Uterus (tissue), 2 donors: ENCODE measurements around the gene HOXA3.

Source experiments
- CTCF ChIP-seq, 4 experiments: fragments of 200-600 bp in 2 of 4; fragments of 450-650 bp in 2 of 4; sonication (generic) in 2 of 4; IDR thresholded peaks; one replicate each; pipeline ENCODE4 v1.5.1; 2016 to 2019; ENCODE audit warnings: antibody characterized with exemption in 4 of 4, mild to moderate bottlenecking in 2 of 4, moderate library complexity in 1 of 4
- POLR2A ChIP-seq, 2 donors: fragments of 450-650 bp; IDR thresholded peaks; one replicate each; pipeline ENCODE4 v1.6.1; 2016; ENCODE audit warnings: antibody characterized with exemption in 2 of 2, mild to moderate bottlenecking in 1 of 2, moderate library complexity in 1 of 2

- TF ChIP-seq CTCF (IDR thresholded peaks at IDR 0.05): no peak
- no peak for TF ChIP-seq POLR2A (IDR thresholded peaks at IDR 0.05)
Measured at GRCh38 chr7:27145914-27146412, 6.4 kb downstream of the HOXA3 start.
